Gastrocnemius medialis (tissue), 4 donors: ENCODE data around the gene KRTAP10-6.

ENCODE experiments used
- POLR2A ChIP-seq, 2 donors: fragments of 450-650 bp; IDR thresholded peaks; one replicate each; pipeline ENCODE4 v1.6.1; 2017; ENCODE audit warnings: antibody characterized with exemption in 2 of 2, mild to moderate bottlenecking in 2 of 2, moderate library complexity in 2 of 2
- TF ChIP-seq, protein P1 (sequence below), 5 experiments: fragments of 450-650 bp in 3 of 5; fragments of 200-600 bp in 2 of 5; sonication (generic) in 2 of 5; IDR thresholded peaks in 4 of 5; conservative IDR thresholded peaks in 1 of 5; 1 replicate in 4 of 5; 2 replicates in 1 of 5; pipeline ENCODE4 v1.5.1; 2016 to 2019; ENCODE audit warnings: antibody characterized with exemption in 5 of 5, mild to moderate bottlenecking in 3 of 5, moderate library complexity in 3 of 5

DNA sequence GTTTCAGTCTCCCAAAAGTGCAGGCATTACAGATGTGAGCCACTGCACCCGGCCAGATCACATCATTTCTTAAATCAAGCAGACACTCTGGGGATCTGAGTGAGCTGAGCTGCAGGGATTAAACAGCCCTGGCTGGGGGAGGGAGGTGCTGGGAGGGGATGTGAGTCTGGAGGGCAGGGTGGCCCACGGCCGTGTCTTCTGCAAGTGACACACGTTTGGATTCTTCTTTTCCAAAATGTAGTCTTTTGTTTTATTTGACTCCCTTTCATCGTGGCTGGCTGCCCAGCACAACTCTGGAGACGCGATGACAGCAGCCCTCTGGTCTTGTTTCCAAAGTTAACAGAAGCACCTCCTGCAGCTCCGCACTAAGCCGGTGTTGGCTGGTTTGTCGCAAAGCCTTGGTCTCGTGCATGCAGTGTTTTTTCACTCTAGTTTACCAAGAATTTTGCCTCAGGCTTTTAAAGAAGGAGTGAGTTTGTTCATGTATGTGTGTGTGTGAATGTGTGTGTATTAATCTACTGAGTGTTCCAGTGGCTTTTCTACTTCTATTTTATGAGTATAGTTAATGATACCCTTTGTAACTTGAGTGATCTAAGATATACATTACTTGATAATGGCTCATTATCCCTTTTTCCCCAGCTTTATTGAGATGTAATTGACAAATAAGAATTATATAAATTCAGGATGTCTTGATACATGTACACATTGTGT, 9.1 kb downstream of the KRTAP10-6 start:
- TF ChIP-seq POLR2A (IDR thresholded peaks at IDR 0.05), result no peak
- TF ChIP-seq, protein P1, sequence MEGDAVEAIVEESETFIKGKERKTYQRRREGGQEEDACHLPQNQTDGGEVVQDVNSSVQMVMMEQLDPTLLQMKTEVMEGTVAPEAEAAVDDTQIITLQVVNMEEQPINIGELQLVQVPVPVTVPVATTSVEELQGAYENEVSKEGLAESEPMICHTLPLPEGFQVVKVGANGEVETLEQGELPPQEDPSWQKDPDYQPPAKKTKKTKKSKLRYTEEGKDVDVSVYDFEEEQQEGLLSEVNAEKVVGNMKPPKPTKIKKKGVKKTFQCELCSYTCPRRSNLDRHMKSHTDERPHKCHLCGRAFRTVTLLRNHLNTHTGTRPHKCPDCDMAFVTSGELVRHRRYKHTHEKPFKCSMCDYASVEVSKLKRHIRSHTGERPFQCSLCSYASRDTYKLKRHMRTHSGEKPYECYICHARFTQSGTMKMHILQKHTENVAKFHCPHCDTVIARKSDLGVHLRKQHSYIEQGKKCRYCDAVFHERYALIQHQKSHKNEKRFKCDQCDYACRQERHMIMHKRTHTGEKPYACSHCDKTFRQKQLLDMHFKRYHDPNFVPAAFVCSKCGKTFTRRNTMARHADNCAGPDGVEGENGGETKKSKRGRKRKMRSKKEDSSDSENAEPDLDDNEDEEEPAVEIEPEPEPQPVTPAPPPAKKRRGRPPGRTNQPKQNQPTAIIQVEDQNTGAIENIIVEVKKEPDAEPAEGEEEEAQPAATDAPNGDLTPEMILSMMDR (IDR thresholded peaks at IDR 0.05 in 4 of 5, conservative IDR thresholded peaks at IDR 0.05 in 1 of 5), result no peak
